NCI-H1436 (cell line): ENCODE results near the gene CCNK.

Experiments
- DNase-seq: peaks from one replicate; lab custom pipeline; 2025; lab: John Stamatoyannopoulos, UW

Gene CCNK

GRCh38 chr14:99552572-99553216, 71.5 kb downstream of the CCNK start:
- no peak for DNase-seq

- DNase-seq: no peak
Measured at GRCh38 chr14:99554184-99554583, 73.0 kb downstream of the CCNK start.

- DNase-seq: no peak
Measured at GRCh38 chr14:99554757-99555531, 73.7 kb downstream of the CCNK start.

- no peak for DNase-seq
Measured at GRCh38 chr14:99556134-99556791, 75.1 kb downstream of the CCNK start.

GRCh38 chr14:99559286-99559990, 78.2 kb downstream of the CCNK start:
- no peak for DNase-seq

- no peak for DNase-seq
Measured at GRCh38 chr14:99560403-99560802, 79.2 kb downstream of the CCNK start.

- no peak for DNase-seq
Measured at GRCh38 chr14:99560922-99561683, 79.9 kb downstream of the CCNK start.

- no peak for DNase-seq
Measured at GRCh38 chr14:99561864-99562263, 80.7 kb downstream of the CCNK start.
